ENCODE measurements around the gene GAS2L1.

GRCh38 chr22:29284196-29284595 is 22.3 kb upstream of the GAS2L1 start:
- TF ChIP-seq CTCF (IDR thresholded peaks at IDR 0.05) = no peak
- TF ChIP-seq POLR2AphosphoS5 (IDR thresholded peaks at IDR 0.05; ENCODE audit: low read depth, low read length) = no peak
- no peak for TF ChIP-seq SIN3A (IDR thresholded peaks at IDR 0.05; ENCODE audit: borderline replicate concordance, insufficient read depth, low read depth, low read length)
- no peak for TF ChIP-seq TCF7L2 (IDR thresholded peaks at IDR 0.05; ENCODE audit: low read depth, low read length)
- no peak for TF ChIP-seq REST (IDR thresholded peaks at IDR 0.05; ENCODE audit: insufficient read depth in 1 of 2, low read depth in 2 of 2, low read length in 1 of 2)
